ENCODE measurements around the gene ANXA4.

DNA sequence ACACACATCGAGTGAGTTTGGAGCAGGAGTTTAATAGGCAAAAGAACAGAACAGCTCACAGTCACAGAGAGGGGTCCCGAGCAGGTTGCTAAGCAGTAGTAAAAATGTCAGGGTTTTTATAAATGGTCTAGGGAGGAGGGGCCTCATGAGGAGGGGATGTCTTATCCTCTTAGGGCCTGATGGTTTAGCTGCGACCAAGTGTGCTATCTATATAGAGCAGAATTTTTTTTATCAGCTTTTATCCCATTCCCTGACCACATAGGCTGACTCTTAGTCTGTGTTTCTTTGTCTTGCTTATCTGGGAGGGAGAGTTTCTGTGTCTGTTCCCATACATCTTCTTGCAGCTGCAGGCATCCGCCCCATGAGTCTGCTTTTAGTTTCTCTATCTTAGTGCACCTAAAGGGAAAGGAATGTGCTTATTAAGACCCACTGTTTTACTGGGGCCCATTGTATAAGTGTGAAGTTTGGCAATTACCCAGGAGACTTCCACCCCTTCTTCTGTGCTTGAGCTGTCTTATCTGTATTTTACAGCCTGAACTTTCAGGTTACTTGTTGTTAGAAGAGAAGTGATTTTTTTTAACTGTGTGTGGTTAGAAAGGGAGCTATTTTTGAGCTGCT is 57.1 kb downstream of the ANXA4 start:
- TF ChIP-seq RAD21 (IDR thresholded peaks at IDR 0.05) (no peak), JUND (IDR thresholded peaks at IDR 0.05) (no peak), YY1 (IDR thresholded peaks at IDR 0.05) (no peak), TAF1 (conservative IDR thresholded peaks at IDR 0.05) (no peak), SP1 (IDR thresholded peaks at IDR 0.05) (no peak), RXRA (IDR thresholded peaks at IDR 0.05) (no peak), NR2F2 (IDR thresholded peaks at IDR 0.05) (no peak), HNF4G (IDR thresholded peaks at IDR 0.05) (no peak)
- TF ChIP-seq, protein P1, sequence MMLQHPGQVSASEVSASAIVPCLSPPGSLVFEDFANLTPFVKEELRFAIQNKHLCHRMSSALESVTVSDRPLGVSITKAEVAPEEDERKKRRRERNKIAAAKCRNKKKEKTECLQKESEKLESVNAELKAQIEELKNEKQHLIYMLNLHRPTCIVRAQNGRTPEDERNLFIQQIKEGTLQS (IDR thresholded peaks at IDR 0.05), result no peak
- TF ChIP-seq, protein P2, sequence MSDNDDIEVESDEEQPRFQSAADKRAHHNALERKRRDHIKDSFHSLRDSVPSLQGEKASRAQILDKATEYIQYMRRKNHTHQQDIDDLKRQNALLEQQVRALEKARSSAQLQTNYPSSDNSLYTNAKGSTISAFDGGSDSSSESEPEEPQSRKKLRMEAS (IDR thresholded peaks at IDR 0.05), result no peak
- TF ChIP-seq, protein P3, sequence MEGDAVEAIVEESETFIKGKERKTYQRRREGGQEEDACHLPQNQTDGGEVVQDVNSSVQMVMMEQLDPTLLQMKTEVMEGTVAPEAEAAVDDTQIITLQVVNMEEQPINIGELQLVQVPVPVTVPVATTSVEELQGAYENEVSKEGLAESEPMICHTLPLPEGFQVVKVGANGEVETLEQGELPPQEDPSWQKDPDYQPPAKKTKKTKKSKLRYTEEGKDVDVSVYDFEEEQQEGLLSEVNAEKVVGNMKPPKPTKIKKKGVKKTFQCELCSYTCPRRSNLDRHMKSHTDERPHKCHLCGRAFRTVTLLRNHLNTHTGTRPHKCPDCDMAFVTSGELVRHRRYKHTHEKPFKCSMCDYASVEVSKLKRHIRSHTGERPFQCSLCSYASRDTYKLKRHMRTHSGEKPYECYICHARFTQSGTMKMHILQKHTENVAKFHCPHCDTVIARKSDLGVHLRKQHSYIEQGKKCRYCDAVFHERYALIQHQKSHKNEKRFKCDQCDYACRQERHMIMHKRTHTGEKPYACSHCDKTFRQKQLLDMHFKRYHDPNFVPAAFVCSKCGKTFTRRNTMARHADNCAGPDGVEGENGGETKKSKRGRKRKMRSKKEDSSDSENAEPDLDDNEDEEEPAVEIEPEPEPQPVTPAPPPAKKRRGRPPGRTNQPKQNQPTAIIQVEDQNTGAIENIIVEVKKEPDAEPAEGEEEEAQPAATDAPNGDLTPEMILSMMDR (IDR thresholded peaks at IDR 0.05; ENCODE audit: low read depth, low read length, missing input control), result no peak
- TF ChIP-seq, protein P4, sequence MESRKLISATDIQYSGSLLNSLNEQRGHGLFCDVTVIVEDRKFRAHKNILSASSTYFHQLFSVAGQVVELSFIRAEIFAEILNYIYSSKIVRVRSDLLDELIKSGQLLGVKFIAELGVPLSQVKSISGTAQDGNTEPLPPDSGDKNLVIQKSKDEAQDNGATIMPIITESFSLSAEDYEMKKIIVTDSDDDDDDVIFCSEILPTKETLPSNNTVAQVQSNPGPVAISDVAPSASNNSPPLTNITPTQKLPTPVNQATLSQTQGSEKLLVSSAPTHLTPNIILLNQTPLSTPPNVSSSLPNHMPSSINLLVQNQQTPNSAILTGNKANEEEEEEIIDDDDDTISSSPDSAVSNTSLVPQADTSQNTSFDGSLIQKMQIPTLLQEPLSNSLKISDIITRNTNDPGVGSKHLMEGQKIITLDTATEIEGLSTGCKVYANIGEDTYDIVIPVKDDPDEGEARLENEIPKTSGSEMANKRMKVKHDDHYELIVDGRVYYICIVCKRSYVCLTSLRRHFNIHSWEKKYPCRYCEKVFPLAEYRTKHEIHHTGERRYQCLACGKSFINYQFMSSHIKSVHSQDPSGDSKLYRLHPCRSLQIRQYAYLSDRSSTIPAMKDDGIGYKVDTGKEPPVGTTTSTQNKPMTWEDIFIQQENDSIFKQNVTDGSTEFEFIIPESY (IDR thresholded peaks at IDR 0.05), result no peak

All from liver (tissue), 3 donors.